K562 (cell line): ENCODE results near the gene QKI.

Experiments used
- JUN ChIP-seq, 2 experiments: sonication (generic) in 1 of 2; formaldehyde crosslinking in 1 of 2; IDR thresholded peaks; 2 replicates each; pipeline versions ENCODE4 v1.6.1 to v1.8.0; 2012 to 2022; ENCODE audit warnings: borderline replicate concordance in 2 of 2, mild to moderate bottlenecking in 2 of 2, improper control_type of control experiment in 1 of 2, low read depth in 1 of 2, low read length in 1 of 2, missing genetic modification reagents in 1 of 2
- KLF6 ChIP-seq: fragments of 250-450 bp; sonication (Bioruptor Pico); IDR thresholded peaks from 2 replicates; pipeline ENCODE4 v1.4.0; 2020; ENCODE audit warnings: mild to moderate bottlenecking, moderate library complexity, borderline replicate concordance
- MXI1 ChIP-seq: IDR thresholded peaks from 2 replicates; pipeline ENCODE4 v1.6.1; 2011; ENCODE audit warnings: low read depth, mild to moderate bottlenecking, improper control_type of control experiment, low read length
- POLR2AphosphoS5 ChIP-seq: IDR thresholded peaks from 2 replicates; pipeline ENCODE4 v1.6.1; 2011; ENCODE audit warnings: mild to moderate bottlenecking, low read depth, low read length, moderate library complexity; ENCODE audit not compliant: control insufficient read depth, insufficient read depth
- ZNF133 ChIP-seq: fragments of 250-450 bp; sonication (Bioruptor Pico); IDR thresholded peaks from 2 replicates; pipeline ENCODE4 v1.4.0; 2020; ENCODE audit warnings: mild to moderate bottlenecking
- TF ChIP-seq, protein P1 (sequence below), 3 experiments: IDR thresholded peaks in 2 of 3; conservative IDR thresholded peaks in 1 of 3; 2 replicates each; pipeline ENCODE4 v1.5.1; 2011 to 2012; ENCODE audit warnings: low read length in 3 of 3, mild to moderate bottlenecking in 3 of 3, control low read depth in 2 of 3, improper control_type of control experiment in 1 of 3, inconsistent platforms in 1 of 3, low read depth in 1 of 3, mixed read lengths in 1 of 3, moderate library complexity in 1 of 3; ENCODE audit not compliant: insufficient read depth in 2 of 3

DNA sequence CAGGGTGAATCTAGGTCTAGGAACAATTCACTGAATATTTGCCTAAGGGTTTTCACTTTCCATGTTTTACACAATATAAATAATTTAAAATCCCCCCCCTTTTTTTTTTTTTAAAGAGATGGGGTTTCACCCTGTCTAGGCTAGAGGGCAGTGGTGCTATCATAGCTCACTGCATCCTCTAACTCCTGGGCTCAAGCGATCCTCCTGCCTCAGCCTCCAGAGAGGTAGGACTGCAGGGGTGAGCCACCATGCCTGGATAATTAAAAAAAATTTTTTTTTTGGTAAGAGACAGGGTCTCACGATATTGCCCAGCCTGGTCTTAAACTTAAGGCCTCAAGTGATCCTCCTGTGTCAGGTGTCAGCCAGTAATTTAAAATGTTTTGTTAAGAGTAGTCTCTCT is 17.8 kb downstream of the QKI start:
- no peak for TF ChIP-seq JUN (IDR thresholded peaks at IDR 0.05; ENCODE audit: borderline replicate concordance, low read depth, low read length)
- TF ChIP-seq JUN (CRISPR knock-in tag; IDR thresholded peaks at IDR 0.05; ENCODE audit: borderline replicate concordance), result no peak
- TF ChIP-seq, protein P1, sequence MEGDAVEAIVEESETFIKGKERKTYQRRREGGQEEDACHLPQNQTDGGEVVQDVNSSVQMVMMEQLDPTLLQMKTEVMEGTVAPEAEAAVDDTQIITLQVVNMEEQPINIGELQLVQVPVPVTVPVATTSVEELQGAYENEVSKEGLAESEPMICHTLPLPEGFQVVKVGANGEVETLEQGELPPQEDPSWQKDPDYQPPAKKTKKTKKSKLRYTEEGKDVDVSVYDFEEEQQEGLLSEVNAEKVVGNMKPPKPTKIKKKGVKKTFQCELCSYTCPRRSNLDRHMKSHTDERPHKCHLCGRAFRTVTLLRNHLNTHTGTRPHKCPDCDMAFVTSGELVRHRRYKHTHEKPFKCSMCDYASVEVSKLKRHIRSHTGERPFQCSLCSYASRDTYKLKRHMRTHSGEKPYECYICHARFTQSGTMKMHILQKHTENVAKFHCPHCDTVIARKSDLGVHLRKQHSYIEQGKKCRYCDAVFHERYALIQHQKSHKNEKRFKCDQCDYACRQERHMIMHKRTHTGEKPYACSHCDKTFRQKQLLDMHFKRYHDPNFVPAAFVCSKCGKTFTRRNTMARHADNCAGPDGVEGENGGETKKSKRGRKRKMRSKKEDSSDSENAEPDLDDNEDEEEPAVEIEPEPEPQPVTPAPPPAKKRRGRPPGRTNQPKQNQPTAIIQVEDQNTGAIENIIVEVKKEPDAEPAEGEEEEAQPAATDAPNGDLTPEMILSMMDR (IDR thresholded peaks at IDR 0.05 in 2 of 3, conservative IDR thresholded peaks at IDR 0.05 in 1 of 3; ENCODE audit: insufficient read depth in 2 of 3, low read depth in 1 of 3, low read length in 3 of 3), result peak in 1 of 3 experiments; percentile 13; a peak in 1 of 6 replicates
- no peak for TF ChIP-seq KLF6 (CRISPR knock-in tag)
- TF ChIP-seq MXI1, result no peak
- TF ChIP-seq POLR2AphosphoS5, result no peak
- TF ChIP-seq ZNF133, result no peak
